ENCODE data around the gene PDCD10. TPM values are rescaled to one million over a fixed set of nuclear protein-coding genes. Genes with fewer than 3 reads are reported as not detected.

PDCD10 gene
- polyA plus RNA-seq, 3 donors: 31.7 to 61.8 (median 61.5) TPM

- no peaks in the 10 kb centered on the region for H4K20me1 ChIP-seq (ENCODE audit: insufficient read depth, low read length)
- no peaks in the 10 kb centered on the region for H3K4me1 ChIP-seq (ENCODE audit: control insufficient read depth in 1 of 2, insufficient read depth in 2 of 2, low read length in 2 of 2)
- no peaks in the 10 kb centered on the region for H3K79me2 ChIP-seq (ENCODE audit: insufficient read depth, low read length)
- H3K4me3 ChIP-seq (replicated peaks in 1 of 3; ENCODE audit: low read depth in 2 of 3, low read length in 3 of 3): no peak overlapping the region
- no peak for TF ChIP-seq CTCF (IDR thresholded peaks at IDR 0.05)
- intact Hi-C loops (cut with micrococcal nuclease): no loop called here
- no peak overlapping the region for H2AFZ ChIP-seq (ENCODE audit: insufficient read depth, low read depth, low read length, poor library complexity, severe bottlenecking)
- H3K27ac ChIP-seq (ENCODE audit: low read depth in 1 of 2, low read length in 2 of 2): no peak overlapping the region
- Mint-ChIP-seq H3K27me3 (ENCODE audit: low read depth in 3 of 3) (peaks cover 0 to 2% (median 1%) of the 10 kb centered on the region in 3 donors), H3K9me3 (peaks cover 14 to 24% (median 20%) of the 10 kb centered on the region in 7 donors), H3K4me1 (no peaks in the 10 kb centered on the region), H3K4me3 (no peak overlapping the region), H3K36me3 (peaks cover 57 to 69% of the 10 kb centered on the region in 2 donors), H3K27ac (peak overlapping the region in 1 of 7 donors; percentile 7)
- peaks cover 47 to 87% of the 10 kb centered on the region in 2 donors for H3K36me3 ChIP-seq (replicated peaks in 1 of 2; ENCODE audit: control insufficient read depth in 1 of 2, insufficient read depth in 2 of 2, low read length in 2 of 2)
- no peak overlapping the region for H3K9ac ChIP-seq (ENCODE audit: insufficient read depth, low read length, poor library complexity, severe bottlenecking)
- H3K9me3 ChIP-seq (replicated peaks in 1 of 2; ENCODE audit: control insufficient read depth in 1 of 2, insufficient read depth in 1 of 2, low read length in 2 of 2): peaks cover 6 to 20% of the 10 kb centered on the region in 2 donors
- no CpG with 5 or more reads among the region's 4 CpGs for WGBS (ENCODE audit: insufficient coverage)
- no peak overlapping the region for H3K4me2 ChIP-seq (replicated peaks; ENCODE audit: extremely low read depth, low read length, poor library complexity, severe bottlenecking)
- no peak for DNase-seq
- no peaks in the 10 kb centered on the region for H3K27me3 ChIP-seq (ENCODE audit: control insufficient read depth in 2 of 2, insufficient read depth in 2 of 2, low read length in 2 of 2)
Measured at GRCh38 chr3:167679526-167679925, 55.2 kb downstream of the PDCD10 start.

- H2AFZ ChIP-seq (ENCODE audit: insufficient read depth, low read depth, low read length, poor library complexity, severe bottlenecking): no peak overlapping the region
- H3K4me3 ChIP-seq (replicated peaks in 1 of 3; ENCODE audit: low read depth in 2 of 3, low read length in 3 of 3): no peak overlapping the region
- no peak overlapping the region for H3K4me2 ChIP-seq (replicated peaks; ENCODE audit: extremely low read depth, low read length, poor library complexity, severe bottlenecking)
- Mint-ChIP-seq H3K4me3 (no peak overlapping the region), H3K4me1 (no peaks in the 10 kb centered on the region), H3K27ac (no peak overlapping the region), H3K9me3 (peaks cover 14 to 27% (median 20%) of the 10 kb centered on the region in 7 donors), H3K27me3 (ENCODE audit: low read depth in 3 of 3) (peaks cover 0 to 2% (median 1%) of the 10 kb centered on the region in 3 donors), H3K36me3 (peaks cover 50 to 72% of the 10 kb centered on the region in 2 donors)
- DNase-seq: no peak
- H3K27me3 ChIP-seq (ENCODE audit: control insufficient read depth in 2 of 2, insufficient read depth in 2 of 2, low read length in 2 of 2): no peaks in the 10 kb centered on the region
- H3K36me3 ChIP-seq (replicated peaks in 1 of 2; ENCODE audit: control insufficient read depth in 1 of 2, insufficient read depth in 2 of 2, low read length in 2 of 2): peaks cover 22 to 68% of the 10 kb centered on the region in 2 donors
- TF ChIP-seq CTCF (IDR thresholded peaks at IDR 0.05): no peak
- no CpG with 5 or more reads among the region's 1 CpG for WGBS (ENCODE audit: insufficient coverage)
- H3K9ac ChIP-seq (ENCODE audit: insufficient read depth, low read length, poor library complexity, severe bottlenecking): no peak overlapping the region
- peaks cover 6 to 20% of the 10 kb centered on the region in 2 donors for H3K9me3 ChIP-seq (replicated peaks in 1 of 2; ENCODE audit: control insufficient read depth in 1 of 2, insufficient read depth in 1 of 2, low read length in 2 of 2)
- intact Hi-C loops (cut with micrococcal nuclease): no loop called here
- no peaks in the 10 kb centered on the region for H3K79me2 ChIP-seq (ENCODE audit: insufficient read depth, low read length)
- no peaks in the 10 kb centered on the region for H4K20me1 ChIP-seq (ENCODE audit: insufficient read depth, low read length)
- no peak overlapping the region for H3K27ac ChIP-seq (ENCODE audit: low read depth in 1 of 2, low read length in 2 of 2)
- no peaks in the 10 kb centered on the region for H3K4me1 ChIP-seq (ENCODE audit: control insufficient read depth in 1 of 2, insufficient read depth in 2 of 2, low read length in 2 of 2)
Measured at GRCh38 chr3:167675848-167676247, 58.8 kb downstream of the PDCD10 start.

All from CD14-positive monocyte (primary cell).